ENCODE results near the gene SLC25A19.

GRCh38 chr17:75262112-75262606 is 27.1 kb downstream of the SLC25A19 start:
- TF ChIP-seq CTCF (IDR thresholded peaks at IDR 0.05) = no peak
- TF ChIP-seq ZFX (IDR thresholded peaks at IDR 0.05; ENCODE audit: borderline replicate concordance) = no peak
